OCI-LY7 (cell line): ENCODE measurements around the gene ENO1.

Source experiments
- CTCF ChIP-seq: fragments of 200-600 bp; sonication (generic); conservative IDR thresholded peaks from 2 replicates; pipeline ENCODE4 v1.5.1; 2014; ENCODE audit warnings: mild to moderate bottlenecking, antibody characterized with exemption, low read length, moderate library complexity, mixed read lengths
- EZH2phosphoT487 ChIP-seq: fragments of 200-600 bp; sonication (generic); IDR thresholded peaks from 2 replicates; pipeline ENCODE4 v1.6.1; 2018; ENCODE audit warnings: low read depth, borderline replicate concordance, mild to moderate bottlenecking, mixed run types, antibody characterized with exemption, low read length, moderate library complexity, mixed read lengths

- TF ChIP-seq CTCF (no peak), EZH2phosphoT487 (no peak)
Measured at GRCh38 chr1:8860738-8861516, 17.6 kb downstream of the ENO1 start.
